GM23338 (cell line): ENCODE data around the gene DPPA2.

Source experiments
- CREB1 ChIP-seq: fragments of 250-450 bp; sonication (Bioruptor Pico); IDR thresholded peaks from 2 replicates; pipeline ENCODE4 v1.5.0; 2020; ENCODE audit warnings: low read depth, mild to moderate bottlenecking, moderate library complexity
- CTCF ChIP-seq, 2 experiments: fragments of 200-600 bp in 1 of 2; sonication (generic) in 1 of 2; conservative IDR thresholded peaks; 2 replicates each; pipeline versions ENCODE4 v1.5.1 to v1.6.1; 2016 to 2017; ENCODE audit warnings: antibody characterized with exemption in 2 of 2, low read depth in 2 of 2, mild to moderate bottlenecking in 2 of 2, moderate library complexity in 1 of 2
- EZH2 ChIP-seq: fragments of 200-600 bp; sonication (generic); IDR thresholded peaks from one replicate; pipeline ENCODE4 v1.8.0; 2017; ENCODE audit warnings: antibody characterized with exemption, mild to moderate bottlenecking, low read depth; ENCODE audit not compliant: unreplicated experiment
- EZH2phosphoT487 ChIP-seq: fragments of 200-600 bp; sonication (generic); IDR thresholded peaks from one replicate; pipeline ENCODE4 v1.8.1; 2018; ENCODE audit warnings: antibody characterized with exemption; ENCODE audit not compliant: unreplicated experiment
- JUNB ChIP-seq: IDR thresholded peaks from one replicate; pipeline ENCODE4 v1.6.1; 2016; ENCODE audit warnings: antibody characterized with exemption; ENCODE audit not compliant: unreplicated experiment
- NANOG ChIP-seq: IDR thresholded peaks from 2 replicates; pipeline ENCODE4 v1.6.1; 2016; ENCODE audit warnings: antibody characterized with exemption, borderline replicate concordance
- POLR2AphosphoS5 ChIP-seq: IDR thresholded peaks from 2 replicates; pipeline ENCODE4 v1.6.1; 2016; ENCODE audit warnings: antibody characterized with exemption, low read depth
- REST ChIP-seq: IDR thresholded peaks from one replicate; pipeline ENCODE4 v1.6.1; 2018; ENCODE audit warnings: antibody characterized with exemption; ENCODE audit not compliant: unreplicated experiment
- STAT1 ChIP-seq: IDR thresholded peaks from one replicate; pipeline ENCODE4 v1.6.1; 2016; ENCODE audit warnings: antibody characterized with exemption; ENCODE audit not compliant: unreplicated experiment
- ZNF114 ChIP-seq: fragments of 250-450 bp; sonication (Bioruptor Pico); IDR thresholded peaks from 2 replicates; pipeline ENCODE4 v1.5.0; 2020; ENCODE audit warnings: mild to moderate bottlenecking, moderate library complexity
- ZNF462 ChIP-seq: fragments of 250-450 bp; sonication (Bioruptor Pico); IDR thresholded peaks from 2 replicates; pipeline ENCODE4 v1.5.0; 2020; ENCODE audit warnings: mild to moderate bottlenecking, moderate library complexity

GRCh38 chr3:109325657-109326056 is 9.3 kb upstream of the DPPA2 start:
- TF ChIP-seq CTCF (conservative IDR thresholded peaks at IDR 0.05; ENCODE audit: low read depth in 2 of 2) (no peak), POLR2AphosphoS5 (no peak; the same call in 1 of the 2 replicates), REST (no peak), STAT1 (no peak), EZH2phosphoT487 (no peak), EZH2 (no peak), JUNB (no peak), ZNF114 (CRISPR knock-in tag) (no peak), CREB1 (CRISPR knock-in tag) (no peak), ZNF462 (no peak), NANOG (0 out of 2 replicates have a peak, but pooled peaks have one; percentile 32)
